Measurements from ENCODE around the gene PARN. TPM values are rescaled to one million over a fixed set of nuclear protein-coding genes. Genes with fewer than 3 reads are reported as not detected.

The PARN gene
- polyA plus RNA-seq, 1 donor from 2014 or later, result 22.3 TPM

GRCh38 chr16:14502256-14502875 lies 127.7 kb downstream of the PARN start:
- Histone ChIP-seq H3K9ac (ENCODE audit: low read length) (no peak overlapping the region), H3K36me3 (ENCODE audit: insufficient read depth, low read length) (no peaks in the 10 kb centered on the region), H3K27ac (ENCODE audit: low read length) (no peak overlapping the region), H4K20me1 (ENCODE audit: insufficient read depth) (no peaks in the 10 kb centered on the region), H3K4me2 (ENCODE audit: low read length) (no peak overlapping the region), H3K79me2 (replicated peaks; ENCODE audit: insufficient read depth, low read length) (no peaks in the 10 kb centered on the region), H3K4me3 (ENCODE audit: low read length) (no peak overlapping the region), H2AFZ (ENCODE audit: low read depth, low read length) (no peak overlapping the region), H3K9me2 (ENCODE audit: insufficient read depth, low read length) (no peaks in the 10 kb centered on the region), H3K27me3 (ENCODE audit: insufficient read depth, low read depth, low read length) (no peaks in the 10 kb centered on the region), H3K9me3 (ENCODE audit: low read length) (no peaks in the 10 kb centered on the region), H3F3A (ENCODE audit: insufficient read depth, low read length, poor library complexity, severe bottlenecking) (no peaks in the 10 kb centered on the region)
- TF ChIP-seq TAF1 (IDR thresholded peaks at IDR 0.05; ENCODE audit: low read depth) (no peak), MXI1 (conservative IDR thresholded peaks at IDR 0.05; ENCODE audit: poor library complexity, severe bottlenecking) (no peak), CTCF (IDR thresholded peaks at IDR 0.05; ENCODE audit: poor library complexity, severe bottlenecking) (no peak)
- TF ChIP-seq, protein P1, sequence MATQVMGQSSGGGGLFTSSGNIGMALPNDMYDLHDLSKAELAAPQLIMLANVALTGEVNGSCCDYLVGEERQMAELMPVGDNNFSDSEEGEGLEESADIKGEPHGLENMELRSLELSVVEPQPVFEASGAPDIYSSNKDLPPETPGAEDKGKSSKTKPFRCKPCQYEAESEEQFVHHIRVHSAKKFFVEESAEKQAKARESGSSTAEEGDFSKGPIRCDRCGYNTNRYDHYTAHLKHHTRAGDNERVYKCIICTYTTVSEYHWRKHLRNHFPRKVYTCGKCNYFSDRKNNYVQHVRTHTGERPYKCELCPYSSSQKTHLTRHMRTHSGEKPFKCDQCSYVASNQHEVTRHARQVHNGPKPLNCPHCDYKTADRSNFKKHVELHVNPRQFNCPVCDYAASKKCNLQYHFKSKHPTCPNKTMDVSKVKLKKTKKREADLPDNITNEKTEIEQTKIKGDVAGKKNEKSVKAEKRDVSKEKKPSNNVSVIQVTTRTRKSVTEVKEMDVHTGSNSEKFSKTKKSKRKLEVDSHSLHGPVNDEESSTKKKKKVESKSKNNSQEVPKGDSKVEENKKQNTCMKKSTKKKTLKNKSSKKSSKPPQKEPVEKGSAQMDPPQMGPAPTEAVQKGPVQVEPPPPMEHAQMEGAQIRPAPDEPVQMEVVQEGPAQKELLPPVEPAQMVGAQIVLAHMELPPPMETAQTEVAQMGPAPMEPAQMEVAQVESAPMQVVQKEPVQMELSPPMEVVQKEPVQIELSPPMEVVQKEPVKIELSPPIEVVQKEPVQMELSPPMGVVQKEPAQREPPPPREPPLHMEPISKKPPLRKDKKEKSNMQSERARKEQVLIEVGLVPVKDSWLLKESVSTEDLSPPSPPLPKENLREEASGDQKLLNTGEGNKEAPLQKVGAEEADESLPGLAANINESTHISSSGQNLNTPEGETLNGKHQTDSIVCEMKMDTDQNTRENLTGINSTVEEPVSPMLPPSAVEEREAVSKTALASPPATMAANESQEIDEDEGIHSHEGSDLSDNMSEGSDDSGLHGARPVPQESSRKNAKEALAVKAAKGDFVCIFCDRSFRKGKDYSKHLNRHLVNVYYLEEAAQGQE (IDR thresholded peaks at IDR 0.05; ENCODE audit: borderline replicate concordance), result no peak

GRCh38 chr16:14501331-14502255 lies 128.5 kb downstream of the PARN start:
- no peaks in the 10 kb centered on the region for H3K9me3 ChIP-seq (ENCODE audit: low read length)
- H3F3A ChIP-seq (ENCODE audit: insufficient read depth, low read length, poor library complexity, severe bottlenecking), result no peaks in the 10 kb centered on the region
- H3K4me3 ChIP-seq (ENCODE audit: low read length), result no peak overlapping the region
- no peak overlapping the region for H2AFZ ChIP-seq (ENCODE audit: low read depth, low read length)
- no peak overlapping the region for H3K4me2 ChIP-seq (ENCODE audit: low read length)
- H3K9ac ChIP-seq (ENCODE audit: low read length), result no peak overlapping the region
- H3K36me3 ChIP-seq (ENCODE audit: insufficient read depth, low read length), result no peaks in the 10 kb centered on the region
- no peaks in the 10 kb centered on the region for H4K20me1 ChIP-seq (ENCODE audit: insufficient read depth)
- no peak overlapping the region for H3K27ac ChIP-seq (ENCODE audit: low read length)
- H3K79me2 ChIP-seq (replicated peaks; ENCODE audit: insufficient read depth, low read length), result no peaks in the 10 kb centered on the region
- H3K27me3 ChIP-seq (ENCODE audit: insufficient read depth, low read depth, low read length), result no peaks in the 10 kb centered on the region
- no peaks in the 10 kb centered on the region for H3K9me2 ChIP-seq (ENCODE audit: insufficient read depth, low read length)
- TF ChIP-seq, protein P1 (IDR thresholded peaks at IDR 0.05; ENCODE audit: borderline replicate concordance), result no peak
- TF ChIP-seq TAF1 (IDR thresholded peaks at IDR 0.05; ENCODE audit: low read depth), result no peak
- no peak for TF ChIP-seq RAD21 (conservative IDR thresholded peaks at IDR 0.05)
- no peak for TF ChIP-seq EZH2 (IDR thresholded peaks at IDR 0.05; ENCODE audit: borderline replicate concordance, insufficient read depth, low read length, poor library complexity, severe bottlenecking)

Data from neural cell (in vitro differentiated cells).